GM19324 (cell line): ENCODE measurements around the gene RHO.
"Not testable (repeated sequence)": the region's sequence is repeated elsewhere in the genome, so short reads cannot be mapped to it uniquely, and the experiment has no call there.

ENCODE experiments used
- ATAC-seq: cut with Tn5 transposase; IDR thresholded peaks from one replicate; pipeline ENCODE4 v1.9.1; 2021; ENCODE audit warnings: mild to moderate bottlenecking, moderate library complexity; ENCODE audit not compliant: unreplicated experiment, low FRiP score

The RHO gene

GRCh38 chr3:129528589-129529100, at the start of gene RHO:
Gene RHO (plus strand): TSS chr3:129528639. CDS start chr3:129528734, 95 bp downstream.
- no peak for ATAC-seq

- ATAC-seq, result not testable (repeated sequence)
Measured at GRCh38 chr3:129481225-129481765, 47.1 kb upstream of the RHO start.

GRCh38 chr3:129481766-129482332, 46.6 kb upstream of the RHO start:
- ATAC-seq, result no peak

- no peak for ATAC-seq
Measured at GRCh38 chr3:129482721-129483120, 45.7 kb upstream of the RHO start.

- ATAC-seq, result no peak
Measured at GRCh38 chr3:129483870-129484269, 44.6 kb upstream of the RHO start.

- ATAC-seq, result not testable (repeated sequence)
Measured at GRCh38 chr3:129485146-129485545, 43.3 kb upstream of the RHO start.

DNA sequence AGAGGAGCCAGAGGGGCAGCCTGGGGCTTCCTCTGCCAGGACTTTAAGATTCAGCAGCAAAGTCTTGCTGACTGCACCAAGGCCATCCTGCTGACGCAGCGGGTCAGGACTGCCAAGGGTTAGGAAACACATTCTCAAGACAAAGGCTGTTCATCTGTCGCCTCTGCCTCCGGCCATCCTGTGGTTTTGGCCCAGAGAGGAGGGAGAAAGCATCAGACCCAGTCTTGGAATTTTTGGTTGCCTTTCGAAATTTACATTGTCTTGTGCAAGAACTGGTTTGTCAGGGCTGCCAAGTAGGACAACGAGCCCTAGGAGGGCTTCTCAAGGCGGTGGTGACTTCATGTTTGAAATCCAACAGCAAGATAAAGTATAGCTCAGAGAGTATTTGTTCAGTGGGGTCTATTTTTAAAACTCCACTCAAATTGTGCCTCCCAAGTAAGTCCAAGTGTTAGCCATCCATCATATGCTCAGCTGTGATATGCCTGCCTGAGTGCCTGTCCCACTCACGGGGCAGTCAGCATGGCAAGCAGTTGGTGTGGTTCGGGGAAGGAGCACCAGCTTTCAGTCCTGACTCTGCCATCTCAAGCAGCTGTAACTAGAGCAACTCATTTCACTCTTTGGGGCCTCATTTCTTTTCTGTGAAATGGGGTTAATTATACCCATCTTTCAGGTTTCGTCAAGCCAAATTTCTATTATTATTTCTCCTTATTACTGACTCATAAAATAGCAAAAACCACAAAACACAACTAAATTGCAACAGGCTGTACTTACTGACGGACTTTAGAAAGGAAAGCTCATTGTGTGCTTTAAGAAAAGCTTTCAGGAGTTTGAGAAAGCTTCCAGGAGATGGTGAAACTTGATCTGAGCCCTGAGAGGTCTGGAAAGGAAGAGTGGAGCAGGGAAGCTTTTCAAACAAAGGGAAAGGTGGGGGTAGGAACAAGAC, 42.4 kb upstream of the RHO start:
- no peak for ATAC-seq

GRCh38 chr3:129486664-129487035, 41.8 kb upstream of the RHO start:
- ATAC-seq, result no peak

DNA sequence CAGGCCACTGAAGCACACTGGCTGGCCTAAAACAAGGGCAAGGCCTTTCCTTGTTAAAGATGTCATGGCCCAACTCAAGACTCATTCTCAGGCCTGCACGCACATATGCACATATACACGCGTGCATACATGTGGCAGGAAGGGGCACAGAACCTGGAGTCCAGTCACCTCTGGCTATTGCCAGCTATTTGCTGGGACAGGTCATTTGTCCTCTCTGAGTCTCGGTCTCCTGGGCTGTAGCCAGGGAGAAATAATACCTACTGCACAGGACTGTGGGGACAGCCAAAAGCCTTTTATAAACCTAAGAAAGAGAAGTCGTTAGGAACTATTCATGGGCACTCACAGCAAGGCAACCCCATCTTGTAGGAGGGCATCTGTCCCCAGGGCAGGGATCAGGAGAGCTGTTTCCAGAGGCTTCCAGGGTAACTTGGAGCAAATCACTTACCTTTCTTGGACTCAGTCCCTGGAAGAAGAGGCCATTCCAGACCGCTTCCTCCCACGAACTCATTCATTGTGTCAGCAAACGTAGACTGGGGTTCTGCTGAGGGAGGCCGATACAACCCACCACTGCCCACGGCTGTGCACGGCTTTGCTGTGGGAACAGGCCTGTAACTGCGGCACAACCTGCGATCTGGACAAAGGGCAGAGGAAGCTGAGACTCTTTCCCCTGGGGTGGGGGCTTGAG, 41.1 kb upstream of the RHO start:
- ATAC-seq, result no peak

- not testable (repeated sequence) for ATAC-seq
Measured at GRCh38 chr3:129487868-129488335, 40.5 kb upstream of the RHO start.

DNA sequence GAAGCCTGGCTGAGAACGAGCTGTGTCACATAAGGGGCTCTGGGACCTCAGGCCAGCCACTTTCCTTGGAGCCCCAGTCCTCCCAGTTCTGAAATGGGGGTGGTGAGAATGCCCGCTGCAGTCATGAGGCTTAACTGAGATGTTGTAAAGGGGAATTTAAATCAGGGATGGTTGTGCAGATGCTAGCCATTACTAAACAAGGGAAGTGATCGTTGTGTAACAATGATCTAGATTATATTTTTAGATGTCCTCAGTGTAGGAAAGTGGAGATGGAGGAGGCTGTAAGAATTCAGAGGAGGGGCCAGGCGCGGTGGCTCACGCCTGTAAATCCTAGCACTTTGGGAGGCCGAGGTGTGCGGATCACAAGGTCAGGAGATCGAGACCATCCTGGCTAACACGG, 39.2 kb upstream of the RHO start:
- ATAC-seq, result not testable (repeated sequence)

GRCh38 chr3:129490273-129490675, 38.2 kb upstream of the RHO start:
- ATAC-seq, result peak; percentile 50

DNA sequence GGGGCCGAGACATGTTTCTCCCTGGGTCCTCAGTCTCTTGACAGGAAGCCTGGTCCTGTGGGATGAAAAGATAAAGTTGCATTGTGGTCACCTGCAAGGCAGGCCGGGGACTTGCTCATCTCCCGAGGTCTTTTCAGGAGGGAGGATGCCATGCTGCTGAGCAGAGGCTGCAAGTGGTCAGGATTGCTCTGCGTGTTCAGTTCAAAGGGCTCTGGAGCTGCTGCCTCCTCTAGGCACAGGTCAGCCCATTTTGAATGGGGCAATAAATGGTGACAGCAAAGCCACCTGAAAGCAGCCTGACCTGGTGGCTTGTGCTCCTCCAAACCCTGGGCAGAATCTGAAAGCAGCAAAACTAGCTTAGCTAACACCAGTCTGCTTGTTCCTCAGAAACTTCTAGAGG, 37.4 kb upstream of the RHO start:
- ATAC-seq, result not testable (repeated sequence)

- ATAC-seq, result no peak
Measured at GRCh38 chr3:129491794-129492193, 36.6 kb upstream of the RHO start.

DNA sequence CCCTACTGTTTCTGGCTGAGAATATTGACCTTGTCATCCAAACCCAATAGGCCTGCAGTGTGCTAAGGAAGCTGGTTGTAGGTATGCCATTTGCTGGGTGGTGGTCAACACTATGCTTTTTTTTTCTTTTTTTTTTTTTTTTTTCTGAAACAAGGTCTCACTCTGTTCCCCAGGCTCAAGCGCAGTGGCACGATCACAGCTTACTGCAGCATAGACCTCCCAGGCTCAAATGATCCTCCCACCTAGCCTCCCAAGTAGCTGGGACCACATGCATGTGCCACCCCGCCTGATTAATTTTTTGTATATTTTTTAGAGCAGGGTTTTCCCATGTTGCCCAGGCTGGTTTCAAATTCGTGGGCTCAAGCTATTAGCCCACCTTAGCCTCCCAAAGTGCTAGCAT, 35.7 kb upstream of the RHO start:
- ATAC-seq, result no peak

GRCh38 chr3:129493206-129493605, 35.2 kb upstream of the RHO start:
- ATAC-seq, result no peak

GRCh38 chr3:129494499-129494898, 33.9 kb upstream of the RHO start:
- ATAC-seq, result not testable (repeated sequence)

DNA sequence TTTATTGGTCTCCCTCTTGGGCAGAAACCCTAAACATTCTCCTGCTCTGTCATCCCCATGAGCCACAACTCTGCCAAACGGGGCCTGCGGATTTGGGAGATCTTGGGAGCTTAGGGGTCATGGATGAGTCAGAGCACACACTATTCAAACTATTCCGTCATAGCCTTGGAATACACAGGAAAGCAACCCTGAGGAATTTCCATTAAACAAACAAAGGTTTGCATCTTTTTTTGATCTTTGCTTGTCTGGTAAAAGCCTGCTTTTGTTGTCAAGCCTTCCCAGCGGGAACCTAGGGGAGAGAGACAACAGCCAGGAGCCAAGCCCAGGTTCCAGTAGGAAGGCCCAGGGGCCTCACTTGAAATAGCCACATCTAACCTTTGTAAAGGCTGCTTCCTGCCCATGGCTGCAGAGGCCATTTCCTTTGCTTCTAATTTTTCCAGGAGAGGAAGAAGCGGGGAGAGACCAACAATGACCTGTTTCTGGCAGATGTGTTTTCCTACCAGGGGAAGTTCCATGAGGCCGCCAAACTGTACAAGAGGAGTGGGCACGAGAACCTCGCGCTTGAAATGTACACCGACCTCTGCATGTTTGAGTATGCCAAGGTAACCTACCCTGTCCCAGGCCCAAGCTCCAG, 33.3 kb upstream of the RHO start:
- not testable (repeated sequence) for ATAC-seq

DNA sequence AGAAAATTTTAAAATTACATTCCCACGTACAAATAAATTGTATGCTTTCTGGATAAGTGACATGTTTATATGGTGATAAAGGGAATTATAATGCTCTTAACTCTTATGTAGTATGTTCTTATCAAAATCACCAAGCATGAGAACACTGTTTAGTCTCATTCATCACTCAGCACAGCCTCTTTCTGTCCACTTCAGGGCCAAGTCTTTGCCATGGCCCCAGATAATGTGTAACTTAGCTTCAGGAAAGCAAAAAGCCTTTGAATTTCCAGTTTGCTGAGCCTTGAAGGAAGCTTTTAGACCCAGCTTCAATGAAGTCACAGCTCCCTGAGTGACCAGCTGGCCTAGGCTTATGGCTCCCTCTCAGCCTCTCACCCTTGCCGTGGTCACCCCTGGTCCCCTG, 30.6 kb upstream of the RHO start:
- ATAC-seq, result not testable (repeated sequence)
